Fibroblast of pulmonary artery (primary cell): ENCODE data around the gene CD74.
A peak's percentile ranks its signal among the peaks of the same experiment; 100 is the strongest.

Experiments
- DNase-seq: peaks from one replicate; pipeline ENCODE4 v3.0.0-alpha.2; 2010; ENCODE audit warnings: low read depth
- H3K4me3 ChIP-seq: replicated peaks from 2 replicates; pipeline ENCODE4 v1.5.1; 2011; ENCODE audit warnings: low read depth, mild to moderate bottlenecking, control low read depth, low read length, moderate library complexity
- TF ChIP-seq, protein P1 (sequence below): IDR thresholded peaks from 2 replicates; pipeline ENCODE4 v1.5.1; 2011; ENCODE audit warnings: mild to moderate bottlenecking, control low read depth, low read length, inconsistent platforms; ENCODE audit errors: missing control alignments

The CD74 gene

DNA sequence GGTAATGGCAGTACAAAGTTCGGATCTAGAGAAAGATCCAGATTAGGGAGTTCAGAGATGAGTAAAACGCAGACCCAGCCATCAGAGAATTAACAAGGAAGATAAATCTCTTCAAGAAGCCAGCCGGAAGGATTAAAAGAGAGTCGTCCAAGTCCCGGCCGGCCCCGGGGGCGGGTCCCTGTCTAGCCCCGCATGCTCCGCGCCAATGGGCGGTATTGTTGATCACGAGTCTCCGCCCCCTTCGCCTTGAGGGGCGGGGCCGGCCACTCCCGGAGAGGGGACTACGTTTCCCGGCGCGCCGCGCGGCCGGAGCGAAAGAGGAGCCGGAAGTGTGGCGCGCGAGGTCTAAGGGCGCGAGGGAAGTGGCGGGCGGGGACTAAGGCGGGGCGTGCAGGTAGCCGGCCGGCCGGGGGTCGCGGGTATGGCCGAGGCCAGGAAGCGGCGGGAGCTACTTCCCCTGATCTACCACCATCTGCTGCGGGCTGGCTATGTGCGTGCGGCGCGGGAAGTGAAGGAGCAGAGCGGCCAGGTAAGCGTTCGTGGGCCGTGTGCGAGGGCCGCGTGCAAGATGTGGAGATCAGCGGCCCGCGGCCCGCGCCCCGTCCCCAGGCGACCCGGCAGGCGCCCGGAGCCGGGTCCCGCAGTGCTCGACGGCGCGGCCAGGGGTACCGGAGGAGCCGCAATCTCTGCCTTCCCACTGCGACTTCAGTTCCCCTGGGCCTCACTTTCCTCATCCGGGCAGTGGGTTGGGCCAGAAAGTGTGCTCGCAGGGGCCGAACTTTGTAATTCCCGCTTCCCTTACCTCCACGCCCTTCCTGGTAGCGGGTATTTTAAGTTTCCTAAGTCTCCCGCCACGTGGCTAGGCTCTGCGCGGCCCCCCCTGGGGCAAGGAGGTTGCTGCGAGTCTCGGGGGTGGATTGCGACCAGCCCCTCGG is 55.1 kb downstream of the CD74 start, which contains the start of gene TCOF1:
Gene TCOF1, plus strand, starts transcription at position 372 of the 935 bp plus-strand sequence. Its CDS starts 50 bp downstream, at position 422.
- H3K4me3 ChIP-seq = peak within 1 kb of the TSS; percentile 82
- TF ChIP-seq, protein P1, sequence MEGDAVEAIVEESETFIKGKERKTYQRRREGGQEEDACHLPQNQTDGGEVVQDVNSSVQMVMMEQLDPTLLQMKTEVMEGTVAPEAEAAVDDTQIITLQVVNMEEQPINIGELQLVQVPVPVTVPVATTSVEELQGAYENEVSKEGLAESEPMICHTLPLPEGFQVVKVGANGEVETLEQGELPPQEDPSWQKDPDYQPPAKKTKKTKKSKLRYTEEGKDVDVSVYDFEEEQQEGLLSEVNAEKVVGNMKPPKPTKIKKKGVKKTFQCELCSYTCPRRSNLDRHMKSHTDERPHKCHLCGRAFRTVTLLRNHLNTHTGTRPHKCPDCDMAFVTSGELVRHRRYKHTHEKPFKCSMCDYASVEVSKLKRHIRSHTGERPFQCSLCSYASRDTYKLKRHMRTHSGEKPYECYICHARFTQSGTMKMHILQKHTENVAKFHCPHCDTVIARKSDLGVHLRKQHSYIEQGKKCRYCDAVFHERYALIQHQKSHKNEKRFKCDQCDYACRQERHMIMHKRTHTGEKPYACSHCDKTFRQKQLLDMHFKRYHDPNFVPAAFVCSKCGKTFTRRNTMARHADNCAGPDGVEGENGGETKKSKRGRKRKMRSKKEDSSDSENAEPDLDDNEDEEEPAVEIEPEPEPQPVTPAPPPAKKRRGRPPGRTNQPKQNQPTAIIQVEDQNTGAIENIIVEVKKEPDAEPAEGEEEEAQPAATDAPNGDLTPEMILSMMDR = no peak
- DNase-seq = peak; percentile 93

DNA sequence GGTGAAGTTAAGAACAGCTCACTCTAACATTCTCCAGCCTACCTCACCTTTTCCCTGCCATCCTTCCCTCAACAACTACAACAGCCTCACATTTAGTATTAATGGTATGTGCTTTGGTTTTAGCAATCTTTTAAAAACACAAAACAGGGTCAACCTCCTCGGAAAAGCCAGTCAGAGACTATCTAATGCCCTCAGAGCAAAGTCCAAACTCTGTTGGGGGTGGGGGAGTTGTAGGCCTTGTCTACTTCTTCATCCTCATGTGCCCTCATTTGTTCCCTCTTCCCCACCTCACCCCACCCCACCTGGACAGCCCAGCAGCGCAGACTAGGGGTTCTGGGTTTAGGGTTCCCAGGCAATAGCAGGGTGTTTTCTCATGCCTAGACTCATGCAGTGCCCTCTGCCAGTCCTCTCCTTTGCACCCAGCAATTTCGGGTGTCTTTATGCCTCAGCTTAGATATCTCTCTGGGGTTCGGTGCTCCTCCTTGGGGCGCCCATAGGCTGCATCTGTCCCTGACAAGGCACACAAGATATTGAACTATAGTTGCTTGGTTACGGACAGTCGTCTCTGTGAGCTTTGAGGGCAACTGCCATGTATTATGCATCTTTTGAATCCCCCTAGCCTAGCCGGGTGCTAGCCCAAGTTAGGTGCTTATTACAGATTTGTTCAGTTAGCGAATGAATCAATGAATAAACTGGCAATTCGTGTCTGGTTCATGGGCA is 56.0 kb downstream of the CD74 start:
- DNase-seq = no peak
- TF ChIP-seq, protein P1 = no peak
- peak overlapping the region; percentile 82 for H3K4me3 ChIP-seq

- DNase-seq = no peak
- TF ChIP-seq, protein P1 = no peak
- no peak overlapping the region for H3K4me3 ChIP-seq
Measured at GRCh38 chr5:150355791-150356190, 56.9 kb downstream of the CD74 start.

GRCh38 chr5:150353032-150353675 is 59.6 kb downstream of the CD74 start:
- DNase-seq = no peak
- TF ChIP-seq, protein P1 = no peak
- H3K4me3 ChIP-seq = no peak overlapping the region

DNA sequence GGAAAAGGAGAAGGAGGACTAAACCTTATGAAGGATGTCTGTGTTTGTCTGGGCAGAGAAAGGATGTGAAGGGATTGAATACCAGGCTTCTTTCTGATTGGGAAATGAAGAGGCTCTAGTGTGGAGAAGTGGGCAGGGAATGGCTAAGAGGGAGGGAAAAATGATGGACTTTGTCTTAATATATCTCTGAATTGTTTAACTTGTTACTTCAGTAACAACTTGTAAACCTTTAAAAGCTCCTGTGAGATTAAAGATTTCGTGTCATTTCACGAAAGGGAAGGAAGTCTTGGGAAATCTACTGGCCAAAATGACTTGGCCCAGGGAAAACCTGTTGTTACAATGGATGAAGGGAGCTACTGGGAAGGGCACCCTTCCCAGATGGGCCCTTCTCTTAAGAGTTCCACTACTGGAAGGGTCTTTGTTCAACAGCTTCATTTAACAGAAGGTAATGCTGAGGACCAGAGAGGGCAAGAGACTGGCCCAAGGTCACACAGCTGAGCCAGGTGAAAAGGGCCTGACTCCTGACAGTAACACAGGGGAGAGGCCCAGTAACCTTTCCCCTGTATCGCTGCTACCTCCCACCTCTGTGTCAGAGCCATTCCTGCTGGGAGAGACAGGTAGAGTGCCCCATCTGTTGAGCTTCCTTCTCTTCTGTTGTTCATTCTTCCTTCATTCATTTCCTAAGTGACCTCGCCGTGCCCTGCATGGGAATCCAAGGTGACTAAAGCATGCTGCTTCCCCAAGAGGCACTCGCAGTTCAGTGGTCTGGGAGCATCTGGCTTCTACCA is 60.3 kb downstream of the CD74 start:
- H3K4me3 ChIP-seq = no peak overlapping the region
- no peak for DNase-seq
- TF ChIP-seq, protein P1 = no peak
